AML-193 (cell line): ENCODE measurements around the gene CKM.
"Not testable (repeated sequence)": the region's sequence is repeated elsewhere in the genome, so short reads cannot be mapped to it uniquely, and the experiment has no call there.

ENCODE experiments used
- DNase-seq, 2 experiments: peaks; one replicate each; lab custom pipeline; 2025; lab: John Stamatoyannopoulos, UW

Gene CKM

GRCh38 chr19:45290381-45290931 lies 32.2 kb downstream of the CKM start:
- no peak for DNase-seq

DNA sequence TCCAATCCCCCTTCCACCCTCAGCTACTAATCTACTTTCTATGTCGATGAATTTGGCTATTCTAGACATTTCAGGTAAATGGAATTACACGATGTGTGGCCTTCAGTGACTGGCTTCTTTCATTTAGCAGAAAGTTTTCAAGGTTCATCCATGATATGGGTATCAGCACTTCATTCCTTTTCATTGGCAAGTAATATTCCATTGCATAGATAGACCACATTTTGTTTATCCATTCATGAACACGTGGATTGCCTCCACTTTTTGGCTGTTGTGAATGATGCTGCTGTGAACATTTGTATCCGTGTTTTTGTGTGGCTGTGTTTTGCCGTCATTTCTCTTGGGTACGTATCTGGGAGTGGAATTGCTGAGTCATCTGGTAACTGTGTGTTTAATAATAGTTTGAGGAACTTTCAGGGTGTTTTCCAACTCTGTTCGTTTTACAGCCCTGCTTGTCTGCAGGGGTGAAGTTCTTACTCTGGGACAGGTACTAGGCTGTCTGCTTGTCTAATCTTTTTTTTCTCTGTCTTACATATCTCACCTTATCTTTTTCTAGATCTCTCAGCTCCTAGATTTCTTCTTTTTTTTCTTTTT lies 39.1 kb downstream of the CKM start:
- no peak for DNase-seq

DNA sequence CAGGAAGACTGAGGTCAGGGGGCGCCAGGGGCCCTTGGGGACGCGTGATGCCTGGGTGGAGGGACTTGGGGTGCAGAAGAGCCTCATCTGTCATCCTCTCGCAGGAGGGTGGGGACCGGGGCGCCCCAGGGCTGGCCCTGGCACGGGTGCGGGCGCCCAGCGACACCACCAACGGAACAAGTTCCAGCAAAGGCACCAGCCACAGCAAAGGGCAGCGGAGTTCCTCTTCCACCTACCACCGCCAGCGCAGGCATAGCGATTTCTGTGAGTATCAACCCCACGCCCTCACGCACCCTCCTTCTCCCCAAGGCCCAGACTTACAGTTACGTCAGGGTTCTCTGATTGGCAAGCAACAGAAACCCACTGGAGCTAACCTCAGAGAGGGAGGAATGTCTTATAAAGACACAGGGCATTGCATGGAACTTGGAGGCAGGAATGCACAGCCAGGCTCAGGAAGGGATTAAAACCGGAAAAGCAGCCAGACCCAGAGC lies 42.2 kb downstream of the CKM start:
- DNase-seq = no peak

GRCh38 chr19:45279587-45280192 lies 43.0 kb downstream of the CKM start:
- DNase-seq = no peak

GRCh38 chr19:45278087-45278486 lies 44.6 kb downstream of the CKM start:
- no peak for DNase-seq

- DNase-seq = no peak
Measured at GRCh38 chr19:45276284-45276687, 46.4 kb downstream of the CKM start.

- no peak for DNase-seq
Measured at GRCh38 chr19:45275370-45275971, 47.2 kb downstream of the CKM start.

DNA sequence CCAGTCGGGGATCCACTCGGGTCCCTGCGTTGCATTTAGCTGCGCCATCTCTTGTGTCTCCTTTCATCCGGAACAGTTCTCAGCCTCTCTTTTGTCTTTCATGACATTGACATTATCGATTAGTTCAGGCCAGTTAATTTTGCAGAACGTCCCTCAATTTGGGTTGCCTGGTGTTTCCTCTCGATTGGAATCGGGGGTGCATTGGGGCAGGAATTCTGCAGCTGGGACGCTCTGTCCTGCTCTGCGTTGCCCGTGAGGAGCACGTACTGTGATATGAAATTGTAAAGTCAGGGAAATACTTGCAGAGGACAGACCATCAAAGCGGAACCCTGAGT lies 49.2 kb downstream of the CKM start:
- DNase-seq = no peak

DNA sequence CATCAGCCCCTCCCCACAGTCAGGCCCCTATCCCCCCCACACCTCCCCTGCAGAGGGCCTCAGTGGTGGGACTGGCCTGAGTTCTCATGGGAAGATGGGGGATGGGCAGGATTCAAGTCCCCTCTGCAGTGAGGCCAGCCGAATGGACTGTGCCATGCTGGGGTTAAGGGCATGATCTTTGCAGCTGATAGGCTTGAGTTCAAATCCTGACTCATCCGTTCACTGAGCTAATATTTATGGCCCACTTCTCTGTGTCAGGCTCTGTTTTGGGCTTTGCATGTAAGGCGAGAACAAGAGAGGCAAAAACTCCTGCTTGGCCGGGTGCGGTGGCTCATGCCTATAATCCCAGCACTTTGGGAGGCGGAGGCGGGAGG lies 51.0 kb downstream of the CKM start:
- DNase-seq = no peak

- no peak for DNase-seq
Measured at GRCh38 chr19:45271098-45271734, 51.5 kb downstream of the CKM start.

DNA sequence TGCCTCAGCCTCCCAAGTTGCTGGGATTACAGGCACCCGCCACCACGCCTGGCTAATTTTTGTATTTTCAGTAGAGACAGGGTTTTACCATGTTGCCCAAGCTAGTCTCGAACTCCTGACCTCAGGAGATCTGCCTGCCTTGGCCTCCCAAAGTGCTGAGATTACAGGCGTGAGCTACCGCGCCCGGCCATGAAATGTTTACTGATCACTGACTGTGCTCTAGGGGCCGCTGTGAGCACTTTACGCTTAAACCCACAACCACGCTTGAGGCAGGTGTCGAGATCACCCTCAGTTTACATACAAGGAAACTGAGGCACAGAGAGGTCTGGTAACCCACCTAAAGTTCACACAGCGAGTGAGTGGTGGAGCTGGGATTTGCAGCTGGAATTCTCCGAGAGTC lies 52.7 kb downstream of the CKM start:
- DNase-seq = not testable (repeated sequence)

DNA sequence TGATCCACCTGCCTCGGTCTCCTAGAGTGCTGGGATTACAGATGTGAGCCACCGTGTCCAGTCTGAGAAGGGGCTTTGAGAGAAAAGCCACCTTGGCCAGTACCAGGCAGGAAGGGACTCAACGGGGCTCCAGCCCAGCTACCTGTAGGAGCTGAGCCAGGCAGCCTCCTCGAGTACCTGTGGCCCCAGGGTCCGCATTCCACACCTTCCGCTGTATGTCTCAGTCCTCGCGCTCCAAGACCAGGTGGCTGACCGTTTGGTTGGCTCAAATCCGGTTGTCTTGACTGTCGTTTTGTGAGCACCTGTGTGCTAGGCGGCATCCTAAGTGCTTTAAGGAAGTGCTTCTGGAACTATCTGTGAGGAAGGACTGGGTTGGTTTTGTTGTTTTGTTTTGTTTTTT lies 55.4 kb downstream of the CKM start:
- no peak for DNase-seq

- DNase-seq = no peak
Measured at GRCh38 chr19:45265375-45265774, 57.3 kb downstream of the CKM start.

DNA sequence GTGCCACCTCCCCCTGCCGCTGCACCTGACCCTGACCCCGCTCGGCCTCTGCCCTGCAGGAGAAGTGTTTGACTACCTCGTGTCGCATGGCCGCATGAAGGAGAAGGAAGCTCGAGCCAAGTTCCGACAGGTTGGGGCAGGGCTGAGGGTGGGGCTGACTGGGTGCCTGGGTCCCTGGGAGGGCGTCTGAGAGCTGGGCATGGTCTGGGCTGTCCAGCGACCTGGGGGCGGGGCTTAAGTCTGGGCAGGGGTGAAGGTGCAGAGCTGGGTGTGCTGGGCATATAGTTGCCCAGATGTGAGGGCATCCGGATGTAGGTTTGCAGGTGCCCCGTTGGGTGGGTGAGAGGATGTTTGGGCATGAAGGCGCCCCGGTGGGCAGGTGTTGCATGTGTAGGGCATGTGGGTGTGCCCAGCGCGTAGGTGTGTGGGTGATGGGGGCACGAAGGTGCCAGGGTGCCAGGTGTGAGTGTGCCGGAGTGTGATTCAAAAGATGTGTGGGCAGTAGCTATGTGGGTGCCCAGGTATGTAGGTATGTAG lies 57.8 kb downstream of the CKM start:
- no peak for DNase-seq

- DNase-seq = no peak
Measured at GRCh38 chr19:45263013-45263412, 59.7 kb downstream of the CKM start.

DNA sequence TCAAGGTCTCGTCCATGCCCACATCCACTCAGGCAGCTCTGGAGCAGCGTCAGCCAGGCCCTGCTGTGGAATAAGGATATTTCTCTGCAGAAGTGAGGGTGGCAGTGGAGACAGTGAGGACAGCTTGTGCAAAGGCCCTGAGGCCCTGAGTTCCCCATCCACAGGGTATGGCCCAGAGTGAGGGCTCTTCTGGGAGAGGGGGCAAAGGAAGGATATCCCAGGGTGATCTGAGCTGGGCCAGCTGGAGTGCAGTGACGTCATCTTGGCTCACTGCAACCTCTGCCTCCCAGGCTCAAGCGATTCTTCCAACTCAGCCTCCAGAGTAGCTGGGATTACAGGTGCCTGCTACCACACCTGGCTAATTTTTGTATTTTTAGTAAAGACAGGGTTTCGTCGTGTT lies 60.1 kb downstream of the CKM start:
- no peak for DNase-seq

DNA sequence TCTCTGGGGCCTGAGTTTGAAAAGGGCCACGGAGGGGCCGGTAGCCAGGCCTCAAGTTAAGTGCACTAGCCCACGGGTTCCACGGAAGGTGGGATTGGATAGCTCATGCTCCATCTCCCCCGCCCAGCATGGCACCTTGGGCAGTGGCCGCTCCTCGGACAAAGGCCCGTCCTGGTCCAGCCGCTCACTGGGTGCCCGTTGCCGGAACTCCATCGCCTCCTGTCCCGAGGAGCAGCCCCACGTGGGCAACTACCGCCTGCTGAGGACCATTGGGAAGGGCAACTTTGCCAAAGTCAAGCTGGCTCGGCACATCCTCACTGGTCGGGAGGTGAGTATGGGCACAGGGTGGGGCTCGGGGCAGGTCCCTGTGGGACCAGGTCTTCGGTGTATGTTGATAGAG lies 63.8 kb downstream of the CKM start:
- DNase-seq = no peak

- no peak for DNase-seq
Measured at GRCh38 chr19:45256836-45257235, 65.8 kb downstream of the CKM start.
